ENCODE results near the gene KATNB1.

DNA sequence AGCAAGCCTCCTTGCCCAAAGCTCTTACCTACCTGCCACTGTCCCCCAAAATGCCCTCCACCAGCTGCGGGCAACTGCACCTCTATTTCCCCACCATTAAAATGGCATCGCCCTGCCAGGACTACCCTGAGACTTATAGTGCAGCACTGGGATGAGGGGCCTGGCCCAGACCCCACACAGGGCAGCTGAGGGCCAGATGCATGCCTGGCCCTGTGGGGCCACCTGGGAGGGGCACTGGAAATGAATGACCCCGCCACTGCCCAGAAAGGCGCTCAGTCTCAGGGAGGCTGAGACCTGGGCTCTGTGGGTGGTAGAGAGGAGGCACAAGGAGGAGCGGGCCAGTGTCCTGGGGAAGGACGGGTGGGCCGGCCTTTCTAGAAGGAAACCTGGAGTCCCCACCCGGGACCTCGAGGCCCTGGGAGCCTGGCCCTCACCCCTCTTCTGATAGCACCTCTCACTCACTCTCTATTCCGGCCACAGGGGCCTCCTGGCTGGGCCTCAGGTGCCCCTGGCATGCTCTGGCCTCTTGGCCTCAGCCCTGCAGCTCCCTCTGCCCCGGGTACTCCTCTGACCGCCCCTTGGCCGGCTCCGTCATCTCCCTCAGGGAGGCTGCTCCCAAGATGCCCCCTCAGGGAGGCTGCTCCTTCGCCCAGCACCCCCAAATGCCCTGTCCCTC is 26.9 kb downstream of the KATNB1 start:
- TF ChIP-seq, protein P1, sequence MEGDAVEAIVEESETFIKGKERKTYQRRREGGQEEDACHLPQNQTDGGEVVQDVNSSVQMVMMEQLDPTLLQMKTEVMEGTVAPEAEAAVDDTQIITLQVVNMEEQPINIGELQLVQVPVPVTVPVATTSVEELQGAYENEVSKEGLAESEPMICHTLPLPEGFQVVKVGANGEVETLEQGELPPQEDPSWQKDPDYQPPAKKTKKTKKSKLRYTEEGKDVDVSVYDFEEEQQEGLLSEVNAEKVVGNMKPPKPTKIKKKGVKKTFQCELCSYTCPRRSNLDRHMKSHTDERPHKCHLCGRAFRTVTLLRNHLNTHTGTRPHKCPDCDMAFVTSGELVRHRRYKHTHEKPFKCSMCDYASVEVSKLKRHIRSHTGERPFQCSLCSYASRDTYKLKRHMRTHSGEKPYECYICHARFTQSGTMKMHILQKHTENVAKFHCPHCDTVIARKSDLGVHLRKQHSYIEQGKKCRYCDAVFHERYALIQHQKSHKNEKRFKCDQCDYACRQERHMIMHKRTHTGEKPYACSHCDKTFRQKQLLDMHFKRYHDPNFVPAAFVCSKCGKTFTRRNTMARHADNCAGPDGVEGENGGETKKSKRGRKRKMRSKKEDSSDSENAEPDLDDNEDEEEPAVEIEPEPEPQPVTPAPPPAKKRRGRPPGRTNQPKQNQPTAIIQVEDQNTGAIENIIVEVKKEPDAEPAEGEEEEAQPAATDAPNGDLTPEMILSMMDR (conservative IDR thresholded peaks at IDR 0.05; ENCODE audit: low read length): no peak
- no peak for TF ChIP-seq EZH2phosphoT487 (IDR thresholded peaks at IDR 0.05; ENCODE audit: borderline replicate concordance, low read depth, low read length)

All from OCI-LY7 (cell line).